Erythroblast (primary cell): ENCODE measurements around the gene GPD1.

ENCODE experiments used
- GATA1 ChIP-seq: IDR thresholded peaks from 2 replicates; pipeline ENCODE4 v1.6.1; 2011; ENCODE audit warnings: low read depth, mild to moderate bottlenecking, control low read depth, low read length, moderate library complexity
- POLR2A ChIP-seq: IDR thresholded peaks from 2 replicates; pipeline ENCODE4 v1.6.1; 2011; ENCODE audit warnings: mild to moderate bottlenecking, low read length

DNA sequence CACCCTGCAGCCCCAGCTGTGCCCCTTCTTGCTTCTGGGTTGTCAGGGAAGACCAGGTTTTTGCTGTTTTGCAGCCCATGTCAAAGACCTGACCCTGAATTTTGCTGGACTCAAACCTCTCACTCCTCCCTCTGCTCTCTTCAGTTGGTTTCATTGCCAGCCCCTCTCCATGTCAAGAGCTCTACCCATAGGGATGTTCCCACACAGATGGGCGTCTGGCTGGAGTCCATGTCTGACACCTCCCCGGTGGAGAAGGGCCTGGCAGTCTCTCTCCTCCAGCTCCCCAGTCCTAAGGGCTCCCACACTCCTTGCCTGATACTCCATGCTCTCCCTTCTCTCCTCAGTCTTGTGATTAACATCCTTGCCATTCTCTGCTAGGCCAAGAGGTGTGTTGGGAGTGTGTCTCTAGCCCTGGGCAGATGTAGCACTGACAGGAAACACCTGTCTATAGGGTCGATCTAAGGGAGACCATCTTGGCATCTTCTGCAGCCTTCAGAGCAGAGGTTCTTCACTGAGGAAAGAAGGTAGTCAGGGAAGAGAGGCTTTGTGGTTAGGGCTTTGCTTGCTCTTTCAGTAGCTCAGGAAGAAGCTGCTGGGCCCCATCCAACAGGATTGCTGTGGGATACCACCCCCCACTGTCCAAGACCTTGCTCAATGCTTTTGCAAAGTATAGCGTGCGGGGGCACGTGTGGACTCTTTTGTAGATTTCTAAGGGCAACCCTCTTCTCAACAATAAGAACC lies 41.7 kb upstream of the GPD1 start:
- TF ChIP-seq POLR2A (no peak), GATA1 (no peak)
